Uterus (tissue), 4 donors: ENCODE data around the gene MALL. TPM values are rescaled to one million over a fixed set of nuclear protein-coding genes. Genes with fewer than 3 reads are reported as not detected.

ENCODE experiments used
- DNase-seq, 2 donors: peaks; one replicate each; pipeline ENCODE4 v3.0.0-alpha.2; 2019 to 2020
- H3K27ac ChIP-seq, 2 donors: fragments of 200-600 bp; sonication (generic); 1 replicate in 1 of 2; 2 replicates in 1 of 2; pipeline ENCODE4 v1.5.1; 2016 to 2018
- H3K27me3 ChIP-seq, 2 donors: fragments of 200-600 bp; sonication (generic); one replicate each; pipeline ENCODE4 v1.5.1; 2018 to 2019; ENCODE audit warnings: control low read depth in 1 of 2
- H3K36me3 ChIP-seq, 2 donors: fragments of 200-600 bp; sonication (generic); one replicate each; pipeline ENCODE4 v1.5.1; 2019; ENCODE audit warnings: control low read depth in 1 of 2
- H3K4me1 ChIP-seq, 2 donors: fragments of 200-600 bp; sonication (generic); one replicate each; pipeline ENCODE4 v1.5.1; 2018 to 2019; ENCODE audit warnings: control low read depth in 1 of 2
- H3K4me3 ChIP-seq, 2 donors: fragments of 200-600 bp; sonication (generic); 1 replicate in 1 of 2; 2 replicates in 1 of 2; pipeline ENCODE4 v1.5.1; 2018 to 2019; ENCODE audit warnings: mild to moderate bottlenecking in 1 of 2
- H3K9me3 ChIP-seq, 2 donors: fragments of 200-600 bp; sonication (generic); one replicate each; pipeline ENCODE4 v1.5.1; 2019; ENCODE audit warnings: control low read depth in 1 of 2
- CTCF ChIP-seq, 4 experiments: fragments of 200-600 bp in 2 of 4; fragments of 450-650 bp in 2 of 4; sonication (generic) in 2 of 4; IDR thresholded peaks; one replicate each; pipeline ENCODE4 v1.5.1; 2016 to 2019; ENCODE audit warnings: antibody characterized with exemption in 4 of 4, mild to moderate bottlenecking in 2 of 4, moderate library complexity in 1 of 4
- POLR2A ChIP-seq, 2 donors: fragments of 450-650 bp; IDR thresholded peaks; one replicate each; pipeline ENCODE4 v1.6.1; 2016; ENCODE audit warnings: antibody characterized with exemption in 2 of 2, mild to moderate bottlenecking in 1 of 2, moderate library complexity in 1 of 2
- intact Hi-C: fragments of 100-400 bp; cut with DNase I; formaldehyde crosslinking; loops from one replicate; pipeline ENCODE4 v1.15.1; 2023; ENCODE audit warnings: low total_unique reads
- total RNA-seq, 4 donors: library from RNA; depleted of rRNA in 3 of 4; stranded (reverse); fragments of >200 nt in 3 of 4; gene quantifications; one replicate each; pipeline versions ENCODE4 v1.1.0 to v1.2.4, GENCODE V29; 2014 to 2023
- donor health status: DM: yes; HTN: yes; CAD: no.

Gene MALL
- total RNA-seq, 4 donors from 2014 or later: 0.59 to 46.4 (median 16.4) TPM

- no peaks in the 10 kb centered on the region for H3K4me1 ChIP-seq
- DNase-seq: no peak
- no peak overlapping the region for H3K4me3 ChIP-seq
- H3K36me3 ChIP-seq: no peaks in the 10 kb centered on the region
- no peaks in the 10 kb centered on the region for H3K9me3 ChIP-seq
- H3K27me3 ChIP-seq: no peaks in the 10 kb centered on the region
- TF ChIP-seq CTCF (IDR thresholded peaks at IDR 0.05): no peak
- no peak for TF ChIP-seq POLR2A (IDR thresholded peaks at IDR 0.05)
- intact Hi-C loops: no loop called here
- no peak overlapping the region for H3K27ac ChIP-seq
These were observed 34.0 kb upstream of the MALL start for GRCh38 chr2:110149330-110150220.

- H3K36me3 ChIP-seq: no peaks in the 10 kb centered on the region
- TF ChIP-seq POLR2A (IDR thresholded peaks at IDR 0.05) (no peak), CTCF (IDR thresholded peaks at IDR 0.05) (no peak)
- H3K27me3 ChIP-seq: no peaks in the 10 kb centered on the region
- H3K4me3 ChIP-seq: no peak overlapping the region
- H3K9me3 ChIP-seq: no peaks in the 10 kb centered on the region
- DNase-seq: no peak
- no peaks in the 10 kb centered on the region for H3K4me1 ChIP-seq
- intact Hi-C loops: no loop called here
- no peak overlapping the region for H3K27ac ChIP-seq
These were observed 31.3 kb upstream of the MALL start for GRCh38 chr2:110146945-110147332.

- H3K27ac ChIP-seq: no peak overlapping the region
- no peaks in the 10 kb centered on the region for H3K9me3 ChIP-seq
- no peak overlapping the region for H3K4me3 ChIP-seq
- no peaks in the 10 kb centered on the region for H3K4me1 ChIP-seq
- TF ChIP-seq POLR2A (IDR thresholded peaks at IDR 0.05) (no peak), CTCF (IDR thresholded peaks at IDR 0.05) (no peak)
- no peaks in the 10 kb centered on the region for H3K36me3 ChIP-seq
- no peak for DNase-seq
- no peaks in the 10 kb centered on the region for H3K27me3 ChIP-seq
- intact Hi-C loops: no loop called here
These were observed 30.7 kb upstream of the MALL start for GRCh38 chr2:110146183-110146944.

- Histone ChIP-seq H3K9me3 (no peaks in the 10 kb centered on the region), H3K4me3 (no peak overlapping the region), H3K36me3 (no peaks in the 10 kb centered on the region), H3K27me3 (no peaks in the 10 kb centered on the region), H3K27ac (no peak overlapping the region), H3K4me1 (no peaks in the 10 kb centered on the region)
- intact Hi-C loops: no loop called here
- TF ChIP-seq CTCF (IDR thresholded peaks at IDR 0.05) (no peak), POLR2A (IDR thresholded peaks at IDR 0.05) (no peak)
- no peak for DNase-seq
These were observed 28.4 kb upstream of the MALL start for GRCh38 chr2:110143982-110144381.

- H3K4me3 ChIP-seq: no peak overlapping the region
- intact Hi-C loops: no loop called here
- no peak for DNase-seq
- no peaks in the 10 kb centered on the region for H3K36me3 ChIP-seq
- no peaks in the 10 kb centered on the region for H3K4me1 ChIP-seq
- H3K9me3 ChIP-seq: no peaks in the 10 kb centered on the region
- no peak for TF ChIP-seq CTCF (IDR thresholded peaks at IDR 0.05)
- no peak for TF ChIP-seq POLR2A (IDR thresholded peaks at IDR 0.05)
- no peak overlapping the region for H3K27ac ChIP-seq
- H3K27me3 ChIP-seq: no peaks in the 10 kb centered on the region
These were observed 24.8 kb upstream of the MALL start for GRCh38 chr2:110140401-110140800.
